Neural crest cell (in vitro differentiated cells): Measurements from ENCODE around the gene MACROH2A2. TPM values are rescaled to one million over a fixed set of nuclear protein-coding genes. Genes with fewer than 3 reads are reported as not detected.
"Not testable (repeated sequence)": the region's sequence is repeated elsewhere in the genome, so short reads cannot be mapped to it uniquely, and the experiment has no call there.

Experiments
- DNase-seq: peaks from one replicate; pipeline ENCODE4 v3.0.0; 2021; ENCODE audit warnings: low read depth, mixed read lengths, low spot score
- H3K27ac Mint-ChIP-seq: one replicate; pipeline ENCODE4 v1.8.0; 2021; ENCODE audit warnings: mild to moderate bottlenecking, mixed read lengths; ENCODE audit not compliant: unreplicated experiment
- H3K27me3 Mint-ChIP-seq: 2 replicates; pipeline ENCODE4 v1.8.0; 2021; ENCODE audit warnings: low read depth, mild to moderate bottlenecking, mixed read lengths
- H3K36me3 Mint-ChIP-seq: 2 replicates; pipeline ENCODE4 v1.8.0; 2021; ENCODE audit warnings: low read depth, mild to moderate bottlenecking, mixed read lengths
- H3K4me1 Mint-ChIP-seq: 2 replicates; pipeline ENCODE4 v1.8.0; 2021; ENCODE audit warnings: mixed read lengths
- H3K4me3 Mint-ChIP-seq: one replicate; pipeline ENCODE4 v1.8.0; 2021; ENCODE audit warnings: mild to moderate bottlenecking, mixed read lengths
- H3K9me3 Mint-ChIP-seq: 2 replicates; pipeline ENCODE4 v1.8.0; 2021; ENCODE audit warnings: mixed read lengths
- CTCF ChIP-seq: fragments of 200-600 bp; sonication (generic); conservative IDR thresholded peaks from 2 replicates; pipeline ENCODE4 v1.5.0; 2021; ENCODE audit warnings: antibody characterized with exemption, mild to moderate bottlenecking
- total RNA-seq: library from RNA; stranded (reverse); gene quantifications from 2 replicates; pipeline ENCODE4 v1.2.1, GENCODE V29; 2021

MACROH2A2 gene
- total RNA-seq, 1 donor from 2014 or later: 149 TPM

- H3K9me3 Mint-ChIP-seq: no peaks in the 10 kb centered on the region
- H3K27ac Mint-ChIP-seq: no peak overlapping the region
- H3K4me3 Mint-ChIP-seq: no peak overlapping the region
- no peak for TF ChIP-seq CTCF
- H3K27me3 Mint-ChIP-seq: no peaks in the 10 kb centered on the region
- H3K4me1 Mint-ChIP-seq: peaks cover 5% of the 10 kb centered on the region
- DNase-seq: no peak
- H3K36me3 Mint-ChIP-seq: peaks cover 15% of the 10 kb centered on the region
Measured at GRCh38 chr10:70074971-70075370, 22.3 kb downstream of the MACROH2A2 start.

DNA sequence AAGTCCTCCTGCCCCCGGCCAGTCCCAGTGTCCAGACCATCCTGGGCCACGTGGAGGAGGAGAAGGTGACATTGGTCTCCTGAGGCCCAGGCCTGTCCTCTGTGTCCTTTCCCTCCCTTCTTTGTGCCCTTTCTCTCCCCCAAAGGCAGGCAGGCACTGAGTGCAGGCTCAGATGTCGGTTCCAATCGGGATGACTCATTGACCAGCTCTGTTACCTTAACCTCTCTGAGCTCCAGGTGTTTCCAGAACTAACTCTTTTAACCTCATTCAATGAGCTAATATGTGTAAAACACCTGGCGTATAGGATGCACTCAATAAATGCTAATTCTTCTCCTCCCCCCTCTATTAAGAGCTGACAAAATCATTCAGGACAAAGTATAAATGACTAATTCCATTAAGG is 25.7 kb downstream of the MACROH2A2 start:
- Mint-ChIP-seq H3K27ac (no peak overlapping the region), H3K4me3 (no peak overlapping the region), H3K9me3 (no peaks in the 10 kb centered on the region), H3K4me1 (peaks cover 5% of the 10 kb centered on the region), H3K27me3 (no peaks in the 10 kb centered on the region), H3K36me3 (peaks cover 23% of the 10 kb centered on the region)
- TF ChIP-seq CTCF: no peak
- no peak for DNase-seq

DNA sequence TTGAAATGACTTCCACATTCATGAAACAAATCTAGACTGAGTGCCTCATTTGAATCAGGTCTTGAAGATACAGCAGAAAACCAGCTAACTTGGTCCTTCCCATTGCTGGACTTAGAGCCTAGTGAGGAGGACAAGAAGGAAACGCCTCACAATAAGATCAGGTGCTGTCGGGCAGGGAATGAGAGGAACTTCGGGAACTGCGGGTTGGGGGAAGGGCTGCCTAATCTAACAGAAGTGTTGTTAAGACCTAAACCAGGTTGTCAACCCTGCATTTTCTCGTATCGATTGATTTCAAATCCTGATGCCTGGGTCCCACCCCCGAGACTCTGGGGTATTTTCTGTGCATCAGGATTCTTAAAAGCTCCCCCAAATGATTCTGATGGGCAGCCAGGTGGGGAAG is 26.3 kb downstream of the MACROH2A2 start:
- no peaks in the 10 kb centered on the region for H3K9me3 Mint-ChIP-seq
- no peak for DNase-seq
- H3K4me3 Mint-ChIP-seq: no peak overlapping the region
- TF ChIP-seq CTCF: no peak
- H3K27ac Mint-ChIP-seq: no peak overlapping the region
- peaks cover 5% of the 10 kb centered on the region for H3K4me1 Mint-ChIP-seq
- peaks cover 25% of the 10 kb centered on the region for H3K36me3 Mint-ChIP-seq
- H3K27me3 Mint-ChIP-seq: no peaks in the 10 kb centered on the region

GRCh38 chr10:70080789-70081188 is 28.1 kb downstream of the MACROH2A2 start:
- not testable (repeated sequence) for H3K9me3 Mint-ChIP-seq, H3K4me1 Mint-ChIP-seq, H3K27me3 Mint-ChIP-seq, H3K4me3 Mint-ChIP-seq, DNase-seq, H3K27ac Mint-ChIP-seq
- H3K36me3 Mint-ChIP-seq: peaks cover 25% of the 10 kb centered on the region

DNA sequence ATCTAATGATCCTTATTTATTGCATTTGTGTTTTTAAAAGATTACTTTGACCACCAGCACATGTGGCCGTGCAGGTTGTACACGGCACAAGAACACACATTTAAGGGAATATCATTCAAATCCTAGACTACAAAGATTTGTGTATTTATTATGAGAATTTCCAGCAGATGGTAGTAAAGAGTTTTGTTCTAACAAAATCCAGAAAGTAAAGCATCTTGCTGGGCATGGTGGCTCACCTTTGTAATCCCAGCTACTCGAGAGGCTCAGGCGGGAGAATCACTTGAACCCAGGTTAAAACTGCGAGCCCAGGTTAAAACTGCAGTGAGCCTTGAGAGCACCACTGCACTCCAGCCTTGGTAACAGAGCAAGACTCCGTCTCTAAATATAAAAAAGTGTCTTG is 31.5 kb downstream of the MACROH2A2 start:
- no peaks in the 10 kb centered on the region for H3K9me3 Mint-ChIP-seq
- H3K27ac Mint-ChIP-seq: no peak overlapping the region
- no peaks in the 10 kb centered on the region for H3K27me3 Mint-ChIP-seq
- peaks cover 22% of the 10 kb centered on the region for H3K36me3 Mint-ChIP-seq
- no peak overlapping the region for H3K4me3 Mint-ChIP-seq
- no peaks in the 10 kb centered on the region for H3K4me1 Mint-ChIP-seq
- DNase-seq: no peak
- TF ChIP-seq CTCF: no peak

DNA sequence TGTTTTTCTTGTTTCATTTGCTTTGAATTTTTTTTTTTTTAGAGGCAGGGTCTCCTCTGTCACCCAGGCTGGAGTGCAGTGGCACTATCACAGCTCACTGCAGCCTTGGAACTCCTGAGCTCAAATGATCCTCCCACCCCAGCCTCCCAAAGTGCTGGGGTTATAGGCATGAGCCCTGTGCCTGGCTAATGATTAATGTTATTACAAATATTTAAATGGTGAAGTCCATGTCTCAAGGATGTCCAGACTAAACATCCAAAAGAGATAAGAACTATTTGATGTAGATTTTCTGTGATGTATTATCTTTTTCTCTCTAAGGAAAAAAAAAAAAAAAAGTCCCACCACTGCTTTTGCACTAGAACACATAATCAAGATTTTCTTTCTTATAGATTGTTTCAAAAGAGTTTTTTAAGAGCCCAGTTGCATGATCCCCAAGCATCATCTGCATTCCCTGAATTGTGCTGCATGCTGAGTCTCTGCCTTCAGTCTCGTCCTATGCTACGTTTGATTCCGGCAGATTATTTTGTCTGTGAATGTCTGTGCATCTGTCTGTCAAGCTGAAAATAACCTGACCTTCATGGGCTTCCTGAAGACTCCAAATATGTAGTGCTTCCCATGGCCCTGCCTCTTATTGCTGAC is 33.4 kb downstream of the MACROH2A2 start:
- TF ChIP-seq CTCF: no peak
- Mint-ChIP-seq H3K27me3 (no peaks in the 10 kb centered on the region), H3K4me3 (no peak overlapping the region), H3K4me1 (no peaks in the 10 kb centered on the region), H3K36me3 (peaks cover 12% of the 10 kb centered on the region), H3K27ac (no peak overlapping the region), H3K9me3 (no peaks in the 10 kb centered on the region)
- no peak for DNase-seq
